ENCODE measurements around the gene MYCBPAP.
"Not testable (repeated sequence)": the region's sequence is repeated elsewhere in the genome, so short reads cannot be mapped to it uniquely, and the experiment has no call there.

MYCBPAP gene

GRCh38 chr17:50473901-50474300, 34.3 kb upstream of the MYCBPAP start:
- H3K27ac ChIP-seq, result no peak overlapping the region
- no peak for TF ChIP-seq CTCF (IDR thresholded peaks at IDR 0.05; ENCODE audit: low read depth, low read length, missing control alignments)

GRCh38 chr17:50474523-50474922, 33.7 kb upstream of the MYCBPAP start:
- no peak overlapping the region for H3K27ac ChIP-seq
- in situ Hi-C loops (cut with HindIII; ENCODE audit: low pct_ligation_motif_present, low sequenced_read_pairs), result no loop called here
- no peak for TF ChIP-seq CTCF (IDR thresholded peaks at IDR 0.05; ENCODE audit: low read depth, low read length, missing control alignments)
- no peak for DNase-seq
- H3K36me3 ChIP-seq (replicated peaks), result no peaks in the 10 kb centered on the region
- H3K4me3 ChIP-seq (ENCODE audit: low read depth, low read length), result no peak overlapping the region
- H3K27me3 ChIP-seq (replicated peaks), result peaks cover 5% of the 10 kb centered on the region

More at GRCh38 chr17:50473901-50474300, 34.3 kb upstream of the MYCBPAP start:
- in situ Hi-C loops (cut with HindIII; ENCODE audit: low pct_ligation_motif_present, low sequenced_read_pairs), result no loop called here
- no peak for DNase-seq
- H3K27me3 ChIP-seq (replicated peaks), result peaks cover 11% of the 10 kb centered on the region
- no peak overlapping the region for H3K4me3 ChIP-seq (ENCODE audit: low read depth, low read length)
- H3K36me3 ChIP-seq (replicated peaks), result no peaks in the 10 kb centered on the region

GRCh38 chr17:50475362-50475761, 32.9 kb upstream of the MYCBPAP start:
- TF ChIP-seq CTCF (IDR thresholded peaks at IDR 0.05; ENCODE audit: low read depth, low read length, missing control alignments), result no peak
- no peak for DNase-seq
- Histone ChIP-seq H3K4me3 (ENCODE audit: low read depth, low read length) (no peak overlapping the region), H3K27me3 (replicated peaks) (peaks cover 3% of the 10 kb centered on the region), H3K27ac (no peak overlapping the region), H3K36me3 (replicated peaks) (peaks cover 2% of the 10 kb centered on the region)
- in situ Hi-C loops (cut with HindIII; ENCODE audit: low pct_ligation_motif_present, low sequenced_read_pairs), result no loop called here

GRCh38 chr17:50475775-50476544, 32.3 kb upstream of the MYCBPAP start:
- DNase-seq; H3K27me3 ChIP-seq (replicated peaks); in situ Hi-C loops (cut with HindIII; ENCODE audit: low pct_ligation_motif_present, low sequenced_read_pairs); H3K4me3 ChIP-seq (ENCODE audit: low read depth, low read length); H3K27ac ChIP-seq; H3K36me3 ChIP-seq (replicated peaks): not testable (repeated sequence)

GRCh38 chr17:50476545-50477315, 31.5 kb upstream of the MYCBPAP start:
- H3K36me3 ChIP-seq (replicated peaks), result peaks cover 2% of the 10 kb centered on the region
- TF ChIP-seq CTCF (IDR thresholded peaks at IDR 0.05; ENCODE audit: low read depth, low read length, missing control alignments), result no peak
- in situ Hi-C loops (cut with HindIII; ENCODE audit: low pct_ligation_motif_present, low sequenced_read_pairs), result no loop called here

GRCh38 chr17:50477976-50478375, 30.3 kb upstream of the MYCBPAP start:
- no peak for TF ChIP-seq CTCF (IDR thresholded peaks at IDR 0.05; ENCODE audit: low read depth, low read length, missing control alignments)
- Histone ChIP-seq H3K27ac (no peak overlapping the region), H3K36me3 (replicated peaks) (peaks cover 2% of the 10 kb centered on the region), H3K27me3 (replicated peaks) (peaks cover 3% of the 10 kb centered on the region), H3K4me3 (ENCODE audit: low read depth, low read length) (peak overlapping the region; percentile 80)
- no peak for DNase-seq
- in situ Hi-C loops (cut with HindIII; ENCODE audit: low pct_ligation_motif_present, low sequenced_read_pairs), result no loop called here

More at GRCh38 chr17:50476545-50477315, 31.5 kb upstream of the MYCBPAP start:
- Histone ChIP-seq H3K27ac (no peak overlapping the region), H3K27me3 (replicated peaks) (peaks cover 3% of the 10 kb centered on the region), H3K4me3 (ENCODE audit: low read depth, low read length) (no peak overlapping the region)
- no peak for DNase-seq
